ENCODE data around the gene TRAF3.
"Not testable (repeated sequence)": the region's sequence is repeated elsewhere in the genome, so short reads cannot be mapped to it uniquely, and the experiment has no call there.

Gene TRAF3

GRCh38 chr14:102875652-102876051 is 98.4 kb downstream of the TRAF3 start:
- TF ChIP-seq CTCF (conservative IDR thresholded peaks at IDR 0.05) = no peak
- H3K27ac ChIP-seq = no peak overlapping the region

- not testable (repeated sequence) for H3K27ac ChIP-seq
These were observed 100.3 kb downstream of the TRAF3 start for GRCh38 chr14:102877511-102877910.

GRCh38 chr14:102878174-102878969 is 101.1 kb downstream of the TRAF3 start:
- no peak overlapping the region for H3K27ac ChIP-seq
- TF ChIP-seq CTCF (conservative IDR thresholded peaks at IDR 0.05) = no peak

GRCh38 chr14:102878970-102879460 is 101.8 kb downstream of the TRAF3 start:
- no peak overlapping the region for H3K27ac ChIP-seq
- no peak for TF ChIP-seq CTCF (conservative IDR thresholded peaks at IDR 0.05)

GRCh38 chr14:102882226-102882906 is 105.1 kb downstream of the TRAF3 start:
- no peak overlapping the region for H3K27ac ChIP-seq
- TF ChIP-seq CTCF (conservative IDR thresholded peaks at IDR 0.05) = no peak

- H3K27ac ChIP-seq = no peak overlapping the region
- TF ChIP-seq CTCF (conservative IDR thresholded peaks at IDR 0.05) = no peak
These were observed 105.9 kb downstream of the TRAF3 start for GRCh38 chr14:102883089-102883541.

GRCh38 chr14:102883554-102883953 is 106.3 kb downstream of the TRAF3 start:
- no peak for TF ChIP-seq CTCF (conservative IDR thresholded peaks at IDR 0.05)

More at GRCh38 chr14:102883554-102883953, 106.3 kb downstream of the TRAF3 start:
- no peak overlapping the region for H3K27ac ChIP-seq

Measured in VCaP (cell line).